ENCODE measurements around the gene SLC66A1.

GRCh38 chr1:19289244-19289643 is 22.9 kb upstream of the SLC66A1 start:
- TF ChIP-seq CTCF (IDR thresholded peaks at IDR 0.05): no peak
- TF ChIP-seq POLR2A (IDR thresholded peaks at IDR 0.05; ENCODE audit: low read length): no peak
- no peak for TF ChIP-seq MYC (IDR thresholded peaks at IDR 0.05; ENCODE audit: borderline replicate concordance, low read length)
- TF ChIP-seq RCOR1 (IDR thresholded peaks at IDR 0.05; ENCODE audit: low read depth, low read length): no peak
- no peak for TF ChIP-seq CBX2 (IDR thresholded peaks at IDR 0.05; ENCODE audit: borderline replicate concordance, low read depth)
- TF ChIP-seq ZC3H11A (IDR thresholded peaks at IDR 0.05): no peak
- TF ChIP-seq USF2 (IDR thresholded peaks at IDR 0.05): no peak
- TF ChIP-seq JUNB (IDR thresholded peaks at IDR 0.05): no peak
- no peak for TF ChIP-seq HOXA7 (CRISPR knock-in tag; IDR thresholded peaks at IDR 0.05)
- TF ChIP-seq EP300 (IDR thresholded peaks at IDR 0.05): no peak

Measured in A549 (cell line).